ENCODE measurements around the gene BTBD17.
"Not testable (repeated sequence)": the region's sequence is repeated elsewhere in the genome, so short reads cannot be mapped to it uniquely, and the experiment has no call there.

The BTBD17 gene

DNA sequence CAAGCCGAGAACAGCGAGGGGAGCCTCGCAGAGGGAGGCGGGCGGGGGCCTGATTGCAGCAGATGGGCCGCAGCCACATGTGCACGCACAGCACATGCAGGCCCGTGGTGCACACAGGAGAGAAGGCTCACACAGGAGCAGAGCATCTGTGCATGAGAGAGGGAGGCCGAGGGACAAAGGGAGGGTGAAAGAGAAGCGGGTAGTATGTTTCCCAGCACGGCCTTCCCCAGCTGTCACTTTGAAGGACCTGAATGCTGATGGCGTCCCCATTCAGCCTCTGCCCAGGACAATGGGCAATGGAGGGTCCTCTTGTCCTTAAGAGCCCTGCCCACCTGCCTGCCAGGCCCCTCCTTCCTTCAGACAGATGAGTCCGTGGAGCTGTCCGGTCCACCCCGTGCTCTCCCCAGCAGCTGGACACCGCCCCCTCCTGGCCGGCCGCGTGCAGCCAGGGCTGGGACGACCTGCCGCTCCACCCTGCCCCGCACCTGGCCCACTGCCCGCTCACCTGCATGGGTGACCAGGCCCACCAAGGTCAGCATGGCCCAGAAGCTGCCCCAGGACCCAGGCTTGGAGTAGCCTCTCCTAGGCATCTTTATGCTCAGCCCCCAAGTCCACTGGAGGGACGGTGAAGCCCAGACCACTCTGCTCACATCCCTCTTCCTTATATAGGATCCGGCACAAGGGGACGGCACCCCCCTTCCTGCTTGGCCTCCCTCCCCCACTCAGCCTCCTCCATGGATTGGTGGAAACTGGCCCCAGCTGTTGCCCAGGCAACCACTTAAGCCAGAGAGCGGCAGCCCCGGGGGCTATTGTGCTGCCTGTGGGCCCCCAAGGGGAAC is at the start of gene BTBD17:
TSS of gene BTBD17 (minus strand) at position 639 of the 839 bp plus-strand sequence. CDS start at position 590, 49 bp downstream.
- in situ Hi-C loops (cut with MboI; ENCODE audit: low sequenced_read_pairs) = no loop called here

DNA sequence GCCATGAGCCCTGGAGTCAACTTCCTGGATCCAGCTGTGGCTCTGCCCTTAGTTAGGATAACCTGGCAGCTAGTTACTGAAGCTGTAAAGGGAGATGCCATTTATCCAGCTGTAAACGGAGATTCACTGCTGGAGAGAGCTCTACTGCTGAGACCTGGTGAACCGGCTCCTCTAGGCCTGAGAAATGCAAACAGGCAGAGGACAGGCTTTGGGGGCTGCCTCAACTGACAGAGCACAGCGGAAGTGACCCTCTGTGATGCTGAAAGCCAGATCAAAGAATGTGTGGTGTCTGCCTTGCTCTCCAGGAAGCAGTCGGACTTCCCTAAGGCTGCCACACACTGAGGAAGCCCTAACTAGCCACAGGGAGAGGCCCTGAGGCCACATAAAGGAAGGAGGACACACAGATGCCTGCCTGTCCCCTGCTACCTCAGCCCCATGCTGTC is 48.4 kb upstream of the BTBD17 start:
- in situ Hi-C loops (cut with MboI; ENCODE audit: low sequenced_read_pairs) = no loop called here

DNA sequence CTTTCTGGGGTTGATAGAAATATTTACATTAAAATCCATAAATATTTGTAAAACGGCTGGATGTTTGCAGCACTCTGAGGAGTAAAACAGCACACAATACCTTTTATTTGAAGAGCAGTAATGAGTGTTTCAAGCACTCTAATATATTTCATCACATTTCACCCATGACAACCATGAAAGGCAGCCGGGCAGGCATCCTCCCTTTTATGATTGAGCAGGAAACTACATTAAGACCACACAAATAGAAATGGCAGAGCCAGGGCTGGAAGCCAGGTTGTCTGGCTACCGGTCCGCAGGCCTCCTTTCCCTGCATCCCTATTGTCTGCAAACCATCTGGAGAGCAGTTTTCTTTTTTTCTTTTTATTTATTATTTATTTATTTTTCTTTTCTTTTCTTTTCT is 47.1 kb upstream of the BTBD17 start:
- in situ Hi-C loops (cut with MboI; ENCODE audit: low sequenced_read_pairs) = no loop called here

- in situ Hi-C loops (cut with MboI; ENCODE audit: low sequenced_read_pairs) = no loop called here
Observed at GRCh38 chr17:74408262-74408661, 46.6 kb upstream of the BTBD17 start.

DNA sequence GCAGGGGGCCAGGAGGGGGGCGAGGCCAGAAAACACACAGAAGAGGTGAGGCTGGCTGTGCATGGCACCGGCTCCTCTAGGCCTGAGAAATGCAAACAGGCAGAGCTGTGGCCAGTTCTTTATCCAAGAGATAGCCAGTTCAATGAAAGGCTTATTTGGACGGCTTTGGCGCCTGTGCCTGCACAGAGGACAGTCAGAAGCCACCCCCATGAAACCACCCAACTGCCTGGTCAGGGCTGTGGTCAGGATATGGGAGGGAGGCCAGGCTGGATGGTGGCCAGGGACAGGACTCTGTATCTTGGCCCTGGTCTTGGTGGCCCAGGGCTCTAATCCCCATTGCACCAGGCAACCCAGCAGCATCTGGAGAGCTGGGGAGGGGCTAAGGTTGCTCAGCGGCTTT is 45.7 kb upstream of the BTBD17 start:
- in situ Hi-C loops (cut with MboI; ENCODE audit: low sequenced_read_pairs) = no loop called here

- in situ Hi-C loops (cut with MboI; ENCODE audit: low sequenced_read_pairs) = not testable (repeated sequence)
Observed at GRCh38 chr17:74405311-74405710, 43.6 kb upstream of the BTBD17 start.

DNA sequence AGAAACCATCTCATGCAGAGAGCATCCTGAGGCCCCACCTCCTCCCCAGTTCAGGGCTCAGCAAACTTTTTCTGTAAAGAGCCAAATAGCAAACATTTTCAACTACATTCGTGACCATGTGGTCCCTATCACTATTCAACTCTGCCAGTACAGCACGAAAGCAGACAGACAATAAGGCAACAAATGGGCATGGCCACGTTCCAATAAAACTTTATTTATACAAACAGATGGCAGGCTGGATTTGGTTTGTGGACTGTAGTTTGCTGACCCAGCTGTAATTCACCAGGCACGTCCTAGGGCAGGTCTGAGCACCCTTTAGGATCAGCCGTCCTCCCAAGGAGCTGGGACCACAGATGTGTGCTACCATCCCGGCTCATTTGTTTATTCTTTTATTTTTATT is 43.1 kb upstream of the BTBD17 start:
- in situ Hi-C loops (cut with MboI; ENCODE audit: low sequenced_read_pairs) = no loop called here

DNA sequence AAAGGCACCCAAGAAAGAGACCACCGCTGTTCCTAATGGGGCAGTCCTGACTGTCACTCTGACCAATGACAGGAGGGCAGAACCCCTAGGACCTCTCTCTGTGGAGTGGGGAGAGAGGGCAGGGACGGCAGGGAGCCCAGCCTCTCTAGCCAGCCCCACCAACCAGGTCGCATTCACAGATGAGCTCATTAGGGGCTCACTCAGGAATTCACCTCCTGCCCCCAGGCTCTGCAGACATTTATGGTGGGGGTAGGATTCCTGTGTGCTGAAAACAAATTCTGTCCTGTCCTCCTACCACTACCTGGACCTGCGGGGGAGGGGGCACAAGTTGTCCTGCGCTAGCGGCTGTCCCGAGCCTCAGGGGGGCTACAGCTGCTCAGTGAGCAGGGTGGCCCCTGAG is 42.5 kb upstream of the BTBD17 start:
- in situ Hi-C loops (cut with MboI; ENCODE audit: low sequenced_read_pairs) = no loop called here

DNA sequence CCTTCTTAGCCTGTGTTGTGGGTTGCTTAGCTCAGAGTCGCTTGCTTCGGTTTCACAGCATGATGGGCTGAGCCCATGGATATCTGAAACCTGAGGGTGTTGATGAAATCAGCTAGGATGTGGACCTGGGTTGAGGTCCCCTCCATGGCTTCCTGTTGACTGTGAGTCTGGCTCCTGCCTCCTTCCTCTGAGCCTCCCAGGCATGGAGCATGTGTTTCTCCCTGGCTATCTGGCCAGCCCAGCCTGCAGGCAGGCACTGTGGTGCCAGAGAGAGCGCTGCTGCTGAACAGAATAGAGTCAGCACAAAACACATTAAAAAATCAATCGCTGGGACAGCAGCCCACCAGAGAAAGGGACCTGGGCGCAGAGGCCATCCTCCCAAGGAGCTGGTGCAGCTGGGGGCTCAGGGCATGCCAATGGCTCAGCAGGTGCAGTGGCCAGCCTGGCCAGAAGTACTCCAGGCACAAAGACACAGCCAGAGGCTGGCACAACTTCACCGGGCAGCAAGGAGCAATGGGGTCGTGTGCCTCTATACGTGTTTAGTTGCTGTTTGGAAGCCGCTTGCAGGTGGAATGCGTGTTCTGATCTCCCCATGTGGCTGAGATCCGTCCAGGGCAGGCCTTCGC is 42.0 kb upstream of the BTBD17 start:
- in situ Hi-C loops (cut with MboI; ENCODE audit: low sequenced_read_pairs) = no loop called here

- in situ Hi-C loops (cut with MboI; ENCODE audit: low sequenced_read_pairs) = no loop called here
Observed at GRCh38 chr17:74402048-74402447, 40.4 kb upstream of the BTBD17 start.

- in situ Hi-C loops (cut with MboI; ENCODE audit: low sequenced_read_pairs) = no loop called here
Observed at GRCh38 chr17:74396567-74396966, 34.9 kb upstream of the BTBD17 start.

- in situ Hi-C loops (cut with MboI; ENCODE audit: low sequenced_read_pairs) = no loop called here
Observed at GRCh38 chr17:74394977-74395376, 33.3 kb upstream of the BTBD17 start.

- in situ Hi-C loops (cut with MboI; ENCODE audit: low sequenced_read_pairs) = no loop called here
Observed at GRCh38 chr17:74394275-74394950, 32.7 kb upstream of the BTBD17 start.

DNA sequence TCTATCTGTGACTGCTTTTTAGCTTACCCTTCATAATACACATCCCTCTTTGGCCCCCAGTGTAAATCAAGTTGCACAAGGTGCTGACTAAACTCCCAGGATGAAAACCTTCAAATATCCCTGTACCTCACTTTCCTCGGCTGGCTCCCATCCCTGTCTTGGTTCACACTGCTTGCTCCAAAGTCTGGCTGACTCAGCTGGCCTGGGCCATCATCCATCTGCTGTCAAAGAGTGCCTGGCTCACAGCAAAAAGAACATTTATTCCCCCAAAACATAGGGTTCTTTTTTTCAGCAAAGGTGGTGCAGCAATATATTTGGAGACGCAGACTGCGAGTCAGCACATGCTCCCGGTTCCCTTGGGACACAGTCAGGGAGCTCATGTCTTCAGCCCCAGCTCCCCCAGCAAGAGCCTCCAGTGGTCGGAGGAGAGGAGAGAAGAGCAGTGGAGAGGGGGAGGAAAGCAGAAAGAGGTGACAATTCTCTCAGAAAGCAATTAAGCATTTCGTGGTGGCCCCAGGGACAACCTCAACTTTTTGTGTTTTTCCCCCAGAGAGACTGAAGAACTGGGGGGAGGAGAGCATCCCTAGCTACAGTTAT is 31.8 kb upstream of the BTBD17 start:
- in situ Hi-C loops (cut with MboI; ENCODE audit: low sequenced_read_pairs) = no loop called here

DNA sequence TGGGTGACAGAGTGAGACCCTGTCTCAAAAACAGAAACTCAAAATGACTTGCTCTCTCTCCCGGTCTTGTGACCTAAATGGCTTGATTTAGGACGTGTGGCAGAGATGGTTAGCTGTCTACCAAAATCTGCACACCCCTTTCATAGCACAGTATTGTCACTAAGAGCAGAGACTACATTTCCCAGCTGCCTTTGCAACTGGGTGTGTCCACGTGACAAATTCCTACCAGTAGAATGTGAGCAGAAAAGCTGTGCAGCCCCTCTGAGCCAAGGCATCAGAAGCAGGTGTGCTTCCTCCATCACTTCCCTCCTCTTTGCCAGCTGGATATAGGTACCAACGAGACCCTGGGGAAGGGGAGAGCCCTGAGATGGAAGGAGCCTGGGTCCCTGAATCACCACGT is 31.2 kb upstream of the BTBD17 start:
- in situ Hi-C loops (cut with MboI; ENCODE audit: low sequenced_read_pairs) = no loop called here

GRCh38 chr17:74391771-74392170 is 30.1 kb upstream of the BTBD17 start:
- in situ Hi-C loops (cut with MboI; ENCODE audit: low sequenced_read_pairs) = no loop called here

DNA sequence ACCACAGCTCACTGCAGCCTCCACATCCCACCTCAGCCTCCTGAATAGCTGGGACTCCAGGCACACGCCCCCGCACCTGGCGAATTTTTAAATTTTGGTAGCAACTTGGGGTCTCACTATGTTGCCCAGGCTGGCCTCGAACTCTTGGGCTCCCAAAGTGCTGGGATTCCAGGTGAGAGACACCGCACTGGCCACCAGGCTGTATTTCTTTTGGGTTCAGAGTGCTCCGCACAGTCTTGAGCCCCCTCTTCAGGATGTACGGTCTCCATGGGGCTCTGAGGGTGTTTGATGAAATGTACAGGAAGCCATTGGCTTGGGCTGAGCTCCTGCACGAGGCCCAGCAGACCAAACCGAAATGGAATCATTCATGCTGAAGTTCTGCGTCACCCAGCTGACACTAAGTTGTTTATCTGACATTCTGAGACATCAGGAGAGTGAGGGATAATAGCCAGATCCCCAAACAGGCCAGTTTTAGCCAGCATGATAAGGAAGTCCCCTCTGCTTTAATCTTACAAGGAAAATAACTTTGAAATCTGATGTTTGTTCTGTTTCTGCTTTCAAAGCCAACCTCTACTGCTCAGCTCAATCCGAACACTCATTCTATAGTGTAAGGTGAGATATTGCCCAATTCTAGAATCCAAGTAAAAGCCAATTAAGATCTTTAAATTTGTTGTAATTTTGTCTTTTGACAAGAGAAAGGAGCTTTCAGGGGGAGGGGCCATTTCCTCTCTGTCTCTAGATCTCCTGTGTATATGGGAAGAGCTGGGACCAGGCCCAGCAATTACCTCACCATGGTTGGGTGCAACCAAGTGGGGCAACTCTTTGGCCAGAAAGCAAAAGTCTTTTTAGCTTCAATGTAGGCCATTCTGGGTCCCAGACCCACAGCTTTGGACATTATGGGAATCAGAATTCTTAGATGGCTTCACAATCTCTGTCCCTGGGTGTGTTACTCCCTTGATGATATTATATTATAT is 29.3 kb upstream of the BTBD17 start:
- in situ Hi-C loops (cut with MboI; ENCODE audit: low sequenced_read_pairs) = no loop called here

- in situ Hi-C loops (cut with MboI; ENCODE audit: low sequenced_read_pairs) = no loop called here
Observed at GRCh38 chr17:74389937-74390679, 28.4 kb upstream of the BTBD17 start.

DNA sequence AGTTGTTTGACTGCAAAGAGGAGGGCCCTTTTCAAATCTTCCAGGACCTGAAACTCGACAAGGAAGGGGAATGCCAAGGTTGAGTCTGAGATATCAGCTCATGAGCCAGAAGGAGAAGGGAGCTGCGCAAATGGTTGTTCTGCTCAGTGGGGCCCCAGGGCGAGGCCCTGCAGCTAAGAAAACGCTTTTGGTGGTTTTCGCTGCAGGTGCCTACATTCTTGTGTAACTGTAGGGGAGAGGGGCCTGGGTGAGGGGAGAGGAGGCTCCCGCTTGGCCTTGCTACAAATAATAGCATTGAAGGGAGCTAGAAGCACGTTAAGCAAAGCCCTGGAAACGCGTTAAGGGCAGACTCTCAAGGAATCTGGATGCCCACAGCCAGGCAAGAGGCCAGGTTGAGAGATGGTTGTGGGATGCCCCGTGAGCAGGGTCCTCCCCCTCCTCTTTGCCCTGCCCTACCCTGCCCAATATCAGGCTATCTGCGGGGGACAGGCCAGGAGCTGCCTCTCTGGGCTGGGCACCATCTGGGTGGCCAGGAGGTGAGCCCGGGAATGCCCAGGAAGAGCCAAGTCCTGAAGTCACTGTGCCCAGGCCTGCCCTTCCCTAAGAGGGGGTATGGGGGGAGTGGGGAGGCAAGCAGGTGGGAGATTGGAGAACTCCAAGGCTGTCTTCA is 27.6 kb upstream of the BTBD17 start:
- in situ Hi-C loops (cut with MboI; ENCODE audit: low sequenced_read_pairs) = no loop called here

All from HL-60/S4 (cell line).